K562 (cell line): ENCODE measurements around the gene B3GALT5. TPM values are rescaled to one million over a fixed set of nuclear protein-coding genes. Genes with fewer than 3 reads are reported as not detected.

ENCODE experiments used
- ATAC-seq: fragments of 200-7000 bp; cut with Tn5 transposase; 3 replicates; pipeline ENCODE4 v1.9.1; 2020; ENCODE audit warnings: moderate library complexity
- BruUV-seq: library from RNA; stranded (reverse); fragments of 400-500 nt; replicated peaks from 2 replicates; lab custom pipeline; 2021; lab: Mats Ljungman, UMichigan
- CTCF ChIA-PET: fragments of 300-600 bp; formaldehyde crosslinking; extraction: SDS; loops from one replicate; lab custom pipeline; 2021; ENCODE audit warnings: low intra/inter-chr PET ratio; lab: Yijun Ruan, JAX
- POLR2A ChIA-PET: fragments of 300-600, 350-650 bp; sonication (Branson Sonifier 250); formaldehyde crosslinking; extraction: SDS; loops from one replicate; lab custom pipeline; 2021; ENCODE audit warnings: antibody characterized with exemption, inconsistent platforms; lab: Yijun Ruan, JAX
- DNase-seq, 4 experiments: peaks; one replicate each; pipeline versions ENCODE4 v3.0.0 to v3.0.0-alpha.2; 2011 to 2018; ENCODE audit warnings: low spot score in 3 of 4, mixed read lengths in 3 of 4; ENCODE audit errors: extremely low read depth in 1 of 4
- FAIRE-seq: peaks from 2 replicates; lab custom pipeline; 2011; peaks lifted over from hg19 to GRCh38; lab: Jason Lieb, UNC
- H2AFZ ChIP-seq: 2 replicates; pipeline ENCODE4 v1.6.0; 2011; ENCODE audit warnings: low read depth, low read length, control low read depth, inconsistent platforms
- H3K27ac ChIP-seq: fragments of 200-600 bp; 3 replicates; pipeline ENCODE4 v1.8.0; 2011; ENCODE audit warnings: low read depth, mild to moderate bottlenecking, control low read depth, inconsistent platforms, low read length, moderate library complexity, mixed read lengths; ENCODE audit errors: extremely low read depth
- H3K27me3 ChIP-seq, 2 experiments: fragments of 300-600 bp in 1 of 2; 2 replicates in 1 of 2; 3 replicates in 1 of 2; pipeline versions ENCODE4 v1.6.0 to v1.8.0; 2011; ENCODE audit warnings: inconsistent platforms in 2 of 2, low read length in 2 of 2, mild to moderate bottlenecking in 1 of 2, mixed read lengths in 1 of 2, moderate library complexity in 1 of 2; ENCODE audit not compliant: control insufficient read depth in 2 of 2, insufficient read depth in 2 of 2
- H3K36me3 ChIP-seq: fragments of 300-600 bp; 3 replicates; pipeline ENCODE4 v1.8.0; 2011; ENCODE audit warnings: mild to moderate bottlenecking, low read length, inconsistent platforms; ENCODE audit not compliant: control insufficient read depth, insufficient read depth
- H3K4me1 ChIP-seq, 2 experiments: fragments of 200-600 bp in 1 of 2; replicated peaks in 1 of 2; 2 replicates in 1 of 2; 3 replicates in 1 of 2; pipeline versions ENCODE4 v1.5.1 to v1.8.0; 2011; ENCODE audit warnings: inconsistent platforms in 2 of 2, low read length in 2 of 2, mild to moderate bottlenecking in 1 of 2, mixed read lengths in 1 of 2, moderate library complexity in 1 of 2; ENCODE audit not compliant: control insufficient read depth in 2 of 2, insufficient read depth in 2 of 2
- H3K4me2 ChIP-seq: 2 replicates; pipeline ENCODE4 v1.6.1; 2011; ENCODE audit warnings: low read length, control low read depth, inconsistent platforms, mixed read lengths; ENCODE audit not compliant: insufficient read depth
- H3K4me3 ChIP-seq: fragments of 200-600 bp; sonication (generic), shearing (Covaris generic); 2 replicates; pipeline ENCODE4 v1.5.1; 2016; ENCODE audit warnings: control low read depth, inconsistent platforms
- H3K79me2 ChIP-seq: fragments of 200-600 bp; 3 replicates; pipeline ENCODE4 v1.8.0; 2011; ENCODE audit warnings: low read length, inconsistent platforms; ENCODE audit not compliant: control insufficient read depth, insufficient read depth
- H3K9ac ChIP-seq, 2 experiments: 2 replicates each; pipeline versions ENCODE4 v1.6.0 to v1.6.1; 2011; ENCODE audit warnings: low read depth in 2 of 2, low read length in 2 of 2, control low read depth in 1 of 2, inconsistent platforms in 1 of 2, mild to moderate bottlenecking in 1 of 2, mixed read lengths in 1 of 2; ENCODE audit not compliant: insufficient read depth in 1 of 2
- H3K9me1 ChIP-seq: one replicate; pipeline ENCODE4 v1.6.0; 2011; ENCODE audit warnings: inconsistent platforms, mild to moderate bottlenecking, low read length, moderate library complexity; ENCODE audit not compliant: control insufficient read depth, insufficient read depth
- H3K9me3 ChIP-seq: replicated peaks from 2 replicates; pipeline ENCODE4 v1.5.1; 2011; ENCODE audit warnings: low read depth, low read length, inconsistent platforms; ENCODE audit not compliant: control insufficient read depth, insufficient read depth
- H4K20me1 ChIP-seq: replicated peaks from 2 replicates; pipeline ENCODE4 v1.6.1; 2011; ENCODE audit warnings: low read length, inconsistent platforms, mixed read lengths; ENCODE audit not compliant: control insufficient read depth, insufficient read depth
- FUS ChIP-seq: fragments of 200-400 bp; formaldehyde crosslinking; optimal IDR thresholded peaks from 2 replicates; pipeline ENCODE3; 2017; ENCODE audit warnings: low read depth, low read length
- HCFC1 ChIP-seq: IDR thresholded peaks from 2 replicates; pipeline ENCODE4 v1.6.1; 2012; ENCODE audit warnings: low read depth, low read length, improper control_type of control experiment
- HMG20B ChIP-seq: fragments of 250-450 bp; sonication (Bioruptor Pico); IDR thresholded peaks from 2 replicates; pipeline ENCODE4 v1.5.0; 2021; ENCODE audit warnings: mild to moderate bottlenecking
- HNRNPLL ChIP-seq: fragments of 200-400 bp; formaldehyde crosslinking; IDR thresholded peaks from 2 replicates; pipeline ENCODE4 v1.6.1; 2017; ENCODE audit warnings: low read length, low read depth, mild to moderate bottlenecking; ENCODE audit not compliant: poor library complexity, severe bottlenecking
- SREBF1 ChIP-seq: fragments of 150-350 bp; IDR thresholded peaks from 2 replicates; pipeline ENCODE4 v1.6.1; 2014; ENCODE audit warnings: antibody characterized with exemption, low read depth, low read length, borderline replicate concordance
- XRCC4 ChIP-seq: IDR thresholded peaks from one replicate; pipeline ENCODE4 v1.6.1; 2011; ENCODE audit not compliant: insufficient read depth, insufficient read length; ENCODE audit errors: extremely low read depth
- ZNF586 ChIP-seq: fragments of 450-650 bp; formaldehyde crosslinking; conservative IDR thresholded peaks from 2 replicates; pipeline ENCODE4 v1.4.0; 2020; ENCODE audit warnings: mild to moderate bottlenecking, moderate library complexity
- ZNF77 ChIP-seq: fragments of 250-450 bp; sonication (Bioruptor Pico); IDR thresholded peaks from 2 replicates; pipeline ENCODE4 v1.5.0; 2020
- WGBS: fragments of 100-300 bp; shearing (Covaris generic); methylation state at CpG from one replicate; pipeline ENCODE4 v1.1.6; 2016; ENCODE audit warnings: low coverage, mixed read lengths; ENCODE audit not compliant: insufficient coverage; ENCODE audit errors: missing lambda C conversion rate; 5-methylcytosine and 5-hydroxymethylcytosine counted together
- in situ Hi-C: fragments of 300-500 bp; cut with MboI; formaldehyde crosslinking; loops from 4 replicates; pipeline ENCODE4 v1.15.0; 2018; ENCODE audit warnings: inconsistent platforms, mixed read lengths
- intact Hi-C: fragments of 100-400 bp; cut with micrococcal nuclease; formaldehyde crosslinking; loops from 2 replicates; pipeline ENCODE4 v1.14.2; 2022
- polyA plus RNA-seq, 8 experiments: library from polyadenylated mRNA; depleted of rRNA in 4 of 8; stranded (reverse) in 5 of 8; unstranded in 3 of 8; fragments of >200 nt; fragmentation: Nextera tagmentation in 2 of 8; fragmentation: Illumina TruSeq in 1 of 8; extraction: Ambion mirVana in 2 of 8; extraction: Trizol in 1 of 8; gene quantifications; 2 replicates each; pipeline versions ENCODE4 v1.2.1 to v1.2.3, GENCODE V29; 2011 to 2014; ENCODE audit warnings: inconsistent platforms in 1 of 8, missing spikeins in 1 of 8
- total RNA-seq, 7 experiments: library from RNA; depleted of rRNA in 6 of 7; stranded (reverse); fragments of >200 nt in 6 of 7; fragmentation: Illumina TruSeq in 2 of 7; extraction: Trizol in 2 of 7; gene quantifications; 2 replicates each; pipeline versions ENCODE4 v1.2.1 to v1.2.3, GENCODE V29; 2011 to 2021; ENCODE audit warnings: low replicate concordance in 1 of 7

The B3GALT5 gene
- total and polyA plus RNA-seq, 9 of the 15 experiments (the other 6 are each of a cell fraction or from before 2014, with no cell fraction given): 0.02 TPM; not detected in 8

DNA sequence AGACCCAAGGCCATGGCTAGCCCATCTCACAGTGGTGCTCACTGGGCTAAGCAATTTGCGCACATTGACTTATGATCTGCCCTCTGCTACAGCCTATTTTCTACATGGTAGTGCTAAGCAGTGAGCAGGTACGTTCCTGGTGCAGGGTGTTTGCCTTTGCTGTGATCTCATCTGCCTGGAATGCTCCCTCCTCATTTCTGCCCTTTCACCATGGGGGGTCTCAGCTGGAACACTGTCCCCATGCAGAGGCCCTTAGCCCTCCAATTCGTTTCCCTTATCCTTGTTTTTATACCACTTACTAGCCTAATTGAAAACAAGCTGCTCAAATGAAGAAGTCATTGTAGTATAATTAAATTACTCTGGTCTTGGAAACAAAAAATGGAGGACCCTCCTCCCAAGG is 2.0 kb upstream of the B3GALT5 start:
- no peak overlapping the region for H2AFZ ChIP-seq
- H3K27me3 ChIP-seq: peaks cover 26 to 43% of the 10 kb centered on the region in 2 experiments
- no TSS peak for BruUV-seq
- no peaks in the 10 kb centered on the region for H3K79me2 ChIP-seq
- in situ Hi-C loops (no loop called here), intact Hi-C loops (no loop called here)
- peak; percentile 29 for FAIRE-seq
- DNase-seq: no peak
- peaks cover 0 to 4% of the 10 kb centered on the region in 2 experiments; a peak in 1 of 5 replicates for H3K4me1 ChIP-seq
- no peaks in the 10 kb centered on the region for H3K36me3 ChIP-seq
- H3K4me3 ChIP-seq: no peak overlapping the region
- CTCF ChIA-PET: no interaction called here
- 8% methylated on average over 3 of the region's 3 CpGs for WGBS
- no peak overlapping the region for H3K27ac ChIP-seq
- POLR2A ChIA-PET: no interaction called here
- H3K9me3 ChIP-seq: no peaks in the 10 kb centered on the region
- H3K4me2 ChIP-seq: no peak overlapping the region
- H3K9me1 ChIP-seq: no peaks in the 10 kb centered on the region
- ATAC-seq: peak; percentile 37; the same call in 2 of the 3 replicates
- TF ChIP-seq HNRNPLL: peak; percentile 39
- no peak for TF ChIP-seq HMG20B (CRISPR knock-in tag)
- H3K9ac ChIP-seq: no peak overlapping the region
- H4K20me1 ChIP-seq: no peaks in the 10 kb centered on the region

DNA sequence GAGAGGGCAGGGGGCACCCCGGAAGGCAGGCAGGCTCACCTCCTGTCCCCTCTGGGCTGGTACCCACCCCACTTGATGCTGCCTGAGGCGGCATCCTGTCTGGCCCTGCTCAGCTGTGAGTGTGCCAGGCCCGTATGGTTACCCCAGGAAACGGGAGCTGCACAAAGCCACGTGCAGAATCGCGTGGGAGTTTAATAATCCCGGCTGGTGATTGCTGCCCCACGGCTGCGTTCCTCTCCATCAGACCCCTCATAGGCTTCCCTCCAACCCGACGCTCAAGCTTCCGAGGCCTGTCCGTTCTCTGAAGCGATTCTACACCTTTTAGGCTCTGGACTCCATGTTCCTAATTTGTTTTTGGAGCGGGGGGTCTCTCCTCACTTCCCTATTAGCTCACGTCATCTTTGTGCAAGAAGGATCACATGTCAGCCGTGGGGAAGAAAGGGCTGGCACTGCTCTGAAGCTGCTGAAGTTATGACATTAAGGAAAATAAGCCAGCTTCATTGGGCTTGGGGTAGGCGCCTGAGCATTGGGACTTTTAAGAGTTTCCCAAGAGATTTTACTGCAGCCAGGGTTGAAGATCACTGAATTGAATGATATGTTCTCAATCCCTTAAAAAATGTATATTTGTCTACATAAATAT is 1.1 kb upstream of the B3GALT5 start:
- DNase-seq: no peak
- TF ChIP-seq FUS (no peak), XRCC4 (no peak), ZNF586 (CRISPR knock-in tag) (no peak), ZNF77 (CRISPR knock-in tag) (no peak), HCFC1 (no peak), SREBF1 (no peak)
- TF ChIP-seq, all 486 proteins: peak for 0
- H3K9ac ChIP-seq: no peak overlapping the region
- no peaks in the 10 kb centered on the region for H3K79me2 ChIP-seq
- H3K9me3 ChIP-seq: no peaks in the 10 kb centered on the region
- POLR2A ChIA-PET: no interaction called here
- FAIRE-seq (no peak), ATAC-seq (no peak)
- H3K4me3 ChIP-seq: no peak overlapping the region
- in situ Hi-C loops (no loop called here), intact Hi-C loops (no loop called here)
- no peaks in the 10 kb centered on the region for H3K36me3 ChIP-seq
- H3K27ac ChIP-seq: no peak overlapping the region
- peaks cover 24 to 43% of the 10 kb centered on the region in 2 experiments for H3K27me3 ChIP-seq
- no peak overlapping the region for H2AFZ ChIP-seq
- H3K9me1 ChIP-seq: no peaks in the 10 kb centered on the region
- CTCF ChIA-PET: no interaction called here
- H3K4me2 ChIP-seq: no peak overlapping the region
- H4K20me1 ChIP-seq: no peaks in the 10 kb centered on the region
- under 1% methylated on average over 19 of the region's 19 CpGs for WGBS
- BruUV-seq: no TSS peak
- peaks cover 0 to 4% of the 10 kb centered on the region in 2 experiments; a peak in 1 of 5 replicates for H3K4me1 ChIP-seq
